Neural progenitor cell (in vitro differentiated cells): Measurements from ENCODE around the gene GRIN2B.

Experiments used
- CTCF ChIP-seq: fragments of 200-600 bp; sonication (generic); IDR thresholded peaks from 2 replicates; pipeline ENCODE4 v1.5.1; 2017; ENCODE audit warnings: antibody characterized with exemption, mild to moderate bottlenecking
- EZH2 ChIP-seq: fragments of 200-600 bp; sonication (generic); IDR thresholded peaks from 2 replicates; pipeline ENCODE4 v1.6.1; 2017; ENCODE audit warnings: antibody characterized with exemption, mild to moderate bottlenecking, moderate library complexity
- EZH2phosphoT487 ChIP-seq: fragments of 200-600 bp; sonication (generic); IDR thresholded peaks from 2 replicates; pipeline ENCODE4 v1.6.1; 2017; ENCODE audit warnings: antibody characterized with exemption

- no peak for TF ChIP-seq CTCF
- no peak for TF ChIP-seq EZH2phosphoT487
- no peak for TF ChIP-seq EZH2
Measured at GRCh38 chr12:13961971-13962370, 19.4 kb downstream of the GRIN2B start.
